ENCODE data around the gene CCDC134. TPM values are rescaled to one million over a fixed set of nuclear protein-coding genes. Genes with fewer than 3 reads are reported as not detected.

Gene CCDC134
- total and polyA plus RNA-seq, 9 of the 15 experiments (the other 6 are each of a cell fraction or from before 2014, with no cell fraction given): 0.56 to 11.9 (median 5.3) TPM

GRCh38 chr22:41845380-41846267 lies 45.1 kb downstream of the CCDC134 start (continued):
- TF ChIP-seq HDGF (IDR thresholded peaks at IDR 0.05) (no peak), EP300 (IDR thresholded peaks at IDR 0.05; ENCODE audit: low read length) (peak; percentile 97), WHSC1 (IDR thresholded peaks at IDR 0.05; ENCODE audit: low read length) (no peak), HNRNPLL (IDR thresholded peaks at IDR 0.05; ENCODE audit: low read depth, low read length, poor library complexity, severe bottlenecking) (no peak), AFF1 (IDR thresholded peaks at IDR 0.05; ENCODE audit: low read depth in 1 of 2, partially characterized antibody in 2 of 2) (peak in 1 of 2 experiments; percentile 76), ZNF121 (CRISPR knock-in tag; conservative IDR thresholded peaks at IDR 0.05) (no peak), MEIS2 (IDR thresholded peaks at IDR 0.05; ENCODE audit: partially characterized antibody) (no peak), DEAF1 (CRISPR knock-in tag; IDR thresholded peaks at IDR 0.05) (no peak), HDAC6 (IDR thresholded peaks at IDR 0.05; ENCODE audit: low read depth, low read length) (no peak), C11orf30 (IDR thresholded peaks at IDR 0.05; ENCODE audit: low read depth) (no peak), ZNF175 (CRISPR knock-in tag; IDR thresholded peaks at IDR 0.05; ENCODE audit: low read depth) (peak; percentile 91), RHOXF2B (CRISPR knock-in tag; conservative IDR thresholded peaks at IDR 0.05) (no peak), ZFX (CRISPR knock-in tag; IDR thresholded peaks at IDR 0.05) (no peak), POLR2G (IDR thresholded peaks at IDR 0.05; ENCODE audit: low read depth, low read length) (no peak), NUFIP1 (IDR thresholded peaks at IDR 0.05; ENCODE audit: partially characterized antibody) (no peak), ZNF740 (CRISPR knock-in tag; IDR thresholded peaks at IDR 0.05) (no peak), ZNF740 (tag; IDR thresholded peaks at IDR 0.05) (no peak), E2F4 (CRISPR knock-in tag; IDR thresholded peaks at IDR 0.05; ENCODE audit: low read depth) (no peak), RCOR1 (IDR thresholded peaks at IDR 0.05; ENCODE audit: borderline replicate concordance in 1 of 2, low read depth in 2 of 2, low read length in 2 of 2) (peak; percentile 80 to 100; a peak in 3 of 4 replicates), RBM25 (IDR thresholded peaks at IDR 0.05; ENCODE audit: low read depth, low read length, severe bottlenecking) (no peak)

Data from K562 (cell line).